NCI-H146 treated with DMSO at 0.1 percent for 48 hours (cell line): Measurements from ENCODE around the gene ARMC12.
A peak's percentile ranks its signal among the peaks of the same experiment; 100 is the strongest.
"Not testable (repeated sequence)": the region's sequence is repeated elsewhere in the genome, so short reads cannot be mapped to it uniquely, and the experiment has no call there.

Source experiments
- DNase-seq: peaks from one replicate; lab custom pipeline; 2025; ENCODE audit not compliant: unreplicated experiment; lab: John Stamatoyannopoulos, UW

The ARMC12 gene, protein sequence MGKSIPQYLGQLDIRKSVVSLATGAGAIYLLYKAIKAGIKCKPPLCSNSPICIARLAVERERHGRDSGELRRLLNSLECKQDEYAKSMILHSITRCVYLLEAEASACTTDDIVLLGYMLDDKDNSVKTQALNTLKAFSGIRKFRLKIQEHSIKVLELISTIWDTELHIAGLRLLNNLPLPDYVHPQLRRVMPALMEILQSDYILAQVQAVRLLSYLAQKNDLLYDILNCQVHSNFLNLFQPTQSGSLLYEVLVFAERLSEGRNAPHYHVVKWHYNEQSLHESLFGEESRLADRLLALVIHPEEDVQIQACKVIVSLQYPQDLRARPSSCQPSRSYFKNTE

GRCh38 chr6:35736982-35737412 is at the start of gene ARMC12:
TSS of gene ARMC12 (plus strand) at chr6:35737032. CDS start at chr6:35737109, 77 bp downstream.
- no peak for DNase-seq

DNA sequence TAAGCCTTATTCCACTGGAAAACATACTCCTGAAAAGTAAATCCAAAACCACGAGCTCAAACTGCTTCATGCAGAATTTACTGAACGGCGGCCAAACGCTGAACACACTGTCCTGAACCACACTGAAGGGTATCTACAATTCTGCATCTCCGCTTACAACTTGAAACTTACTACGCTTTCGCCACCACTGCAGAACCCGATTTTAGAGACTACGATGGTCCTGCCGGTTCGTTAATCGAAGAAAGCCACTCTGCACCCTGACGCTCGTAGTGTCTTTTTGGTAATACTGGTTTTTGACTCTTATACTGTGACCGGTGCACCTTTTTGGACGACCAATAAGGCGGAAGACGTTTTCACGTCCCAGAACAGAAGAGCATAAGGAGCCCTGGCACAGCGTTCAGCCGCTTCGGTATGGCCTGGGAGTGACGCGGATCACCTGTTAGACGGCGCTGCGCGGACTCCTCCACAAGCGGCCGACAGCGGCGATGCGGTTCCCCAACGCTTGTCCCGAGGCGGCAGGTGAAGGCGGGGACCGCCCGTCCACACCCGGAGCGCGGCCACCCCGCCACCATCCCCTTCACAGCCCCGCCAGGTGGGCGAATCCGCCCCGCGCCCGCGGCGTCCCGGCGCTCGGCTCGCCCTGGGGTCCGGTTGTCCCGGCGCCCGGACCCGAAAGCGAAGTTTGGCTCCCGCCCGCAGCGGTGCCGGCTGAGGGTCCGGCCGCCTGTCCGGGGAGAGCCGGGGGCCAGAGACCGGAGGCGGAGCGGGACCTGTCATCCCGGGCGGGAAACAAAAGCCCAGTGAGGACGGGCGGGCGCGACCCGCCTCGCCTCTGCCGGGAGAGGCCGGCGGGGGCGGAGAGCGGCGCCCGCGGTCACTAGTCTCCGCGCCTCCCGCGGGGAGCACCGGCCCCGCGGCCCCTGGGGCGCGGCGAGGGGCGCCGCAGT is 48.9 kb upstream of the ARMC12 start:
- peak; percentile 7 for DNase-seq

DNA sequence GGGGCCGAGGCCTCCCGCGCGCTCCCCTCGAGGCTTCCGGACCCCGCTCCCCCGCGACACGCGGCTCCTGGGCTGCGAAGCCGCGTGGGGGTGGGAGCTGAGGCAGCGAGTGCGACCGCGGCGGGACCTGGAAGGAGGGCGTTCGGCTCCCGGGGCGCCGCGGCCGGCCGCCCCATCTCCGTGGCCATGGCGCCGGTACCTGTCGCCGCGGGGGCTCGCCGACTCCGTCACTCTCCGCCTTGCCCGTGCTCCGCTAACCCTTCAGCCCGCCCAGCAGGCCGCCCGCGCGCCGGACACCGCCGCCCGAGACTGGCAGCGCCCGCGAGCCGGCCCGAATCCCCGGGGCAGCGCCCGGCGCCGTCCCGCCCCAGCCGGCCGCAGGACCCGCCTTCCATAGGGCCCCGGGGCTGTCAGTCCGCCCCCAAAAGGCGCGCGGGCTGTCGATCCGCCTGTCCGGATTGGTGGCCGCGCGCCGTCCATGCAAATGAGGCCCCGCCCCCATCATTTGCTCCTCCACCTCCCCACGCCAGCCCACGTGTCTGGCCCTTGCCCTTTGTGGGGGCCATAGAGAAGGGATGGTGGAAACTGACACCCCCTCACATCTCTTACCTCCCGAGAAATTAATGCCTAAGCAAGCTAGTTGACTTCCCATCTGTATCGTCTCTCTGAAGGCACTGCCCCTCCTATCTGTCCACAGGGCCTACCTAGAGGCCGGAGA is 48.1 kb upstream of the ARMC12 start, which contains the start of gene FKBP5:
Gene FKBP5 (minus strand): TSS at position 311 of the 718 bp plus-strand sequence. CDS start 46,091 bp downstream, outside the sequence.
- DNase-seq: peak; percentile 73

DNA sequence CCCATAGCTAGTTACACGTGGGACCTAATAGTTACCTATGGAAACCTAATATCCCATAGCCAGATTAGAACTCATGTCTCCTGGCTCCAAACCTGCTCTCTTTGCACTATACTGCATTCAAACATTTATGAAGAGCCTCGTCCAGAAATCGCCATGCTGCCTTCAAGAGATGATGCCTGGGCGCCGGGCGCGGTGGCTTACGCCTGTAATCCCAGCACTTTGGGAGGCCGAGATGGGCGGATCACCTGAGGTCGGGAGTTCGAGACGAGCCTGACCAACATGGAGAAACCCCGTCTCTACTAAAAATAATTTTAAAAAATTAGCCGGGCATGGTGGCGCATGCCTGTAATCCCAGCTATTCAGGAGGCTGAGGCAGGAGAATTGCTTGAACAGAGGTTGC is 46.8 kb upstream of the ARMC12 start:
- DNase-seq: not testable (repeated sequence)

GRCh38 chr6:35690484-35690883 is 46.3 kb upstream of the ARMC12 start:
- no peak for DNase-seq

GRCh38 chr6:35691027-35691824 is 45.6 kb upstream of the ARMC12 start:
- no peak for DNase-seq

DNA sequence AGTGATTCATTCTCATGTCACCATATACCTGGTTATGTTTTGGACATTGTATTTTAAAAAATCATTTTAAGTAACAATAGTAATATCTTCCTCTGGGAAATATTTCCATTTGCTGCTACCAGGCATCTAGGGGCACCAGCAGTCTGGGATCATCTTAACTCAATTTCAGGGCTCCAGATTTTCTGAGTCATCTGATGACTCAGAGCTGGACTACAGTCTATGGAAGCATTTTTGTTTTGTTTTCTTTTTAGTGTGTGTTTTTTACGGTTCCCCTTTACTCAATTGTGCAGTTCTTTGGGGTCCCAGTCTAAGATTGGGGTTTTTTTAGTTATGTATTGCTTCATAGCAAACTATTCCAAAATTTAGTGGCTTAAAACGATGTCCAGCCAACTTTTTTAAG is 42.4 kb upstream of the ARMC12 start:
- no peak for DNase-seq

DNA sequence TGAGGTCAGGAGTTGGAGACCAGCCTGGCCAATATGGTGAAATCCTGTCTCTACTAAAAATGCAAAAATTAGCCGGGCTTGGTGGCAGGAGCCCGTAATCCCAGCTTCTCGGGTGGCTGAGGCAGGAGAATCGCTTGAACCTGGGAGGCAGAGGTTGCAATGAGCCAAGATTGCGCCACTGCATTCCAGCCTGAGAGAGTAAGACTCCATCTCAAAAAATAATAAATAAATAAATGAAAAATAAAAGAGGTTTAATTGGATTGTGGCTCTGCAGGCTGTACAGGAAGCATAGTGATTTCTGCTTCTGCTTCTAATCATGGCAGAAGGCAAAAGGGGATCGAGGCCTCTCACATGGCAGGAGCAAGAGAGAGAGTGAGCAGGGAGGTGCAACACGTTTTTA is 38.4 kb upstream of the ARMC12 start:
- DNase-seq: not testable (repeated sequence)

GRCh38 chr6:35698858-35699257 is 38.0 kb upstream of the ARMC12 start:
- DNase-seq: no peak

DNA sequence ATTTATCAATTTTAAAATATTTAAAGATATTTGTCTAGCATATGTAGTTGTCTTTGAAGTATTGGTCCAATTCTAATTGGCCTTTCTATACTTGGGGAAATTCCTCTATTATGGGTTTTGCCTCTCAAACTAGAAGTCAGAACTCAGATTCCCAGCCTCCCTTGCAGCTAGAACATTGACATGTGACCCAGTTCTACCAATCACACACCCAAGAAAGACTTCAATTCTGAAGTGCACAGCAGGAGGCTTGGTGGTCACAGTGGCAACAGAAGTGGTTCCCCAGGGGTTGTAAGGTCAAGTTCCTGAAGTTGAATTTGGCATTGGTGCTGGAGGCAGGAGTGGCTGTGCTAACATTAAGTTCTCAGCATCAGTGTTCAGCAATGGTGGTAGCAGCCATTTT is 33.3 kb upstream of the ARMC12 start:
- DNase-seq: no peak

DNA sequence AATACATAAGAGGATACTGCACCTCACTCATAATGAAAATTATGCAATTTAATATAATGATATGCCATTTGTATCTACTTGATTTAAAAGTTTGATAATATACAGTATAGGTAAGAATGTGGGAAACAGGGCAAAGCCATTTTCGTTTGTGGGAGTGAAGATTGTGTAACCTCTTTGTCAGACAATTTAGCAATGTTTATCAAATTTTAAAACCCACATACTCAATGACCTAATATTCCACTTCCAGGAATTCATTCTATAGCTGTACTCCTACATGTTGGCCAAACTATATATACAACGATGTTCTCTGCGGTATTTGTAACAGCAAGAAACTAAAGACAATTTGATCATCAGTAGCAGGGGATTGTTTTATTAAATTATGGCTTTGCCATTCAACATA is 30.4 kb upstream of the ARMC12 start:
- no peak for DNase-seq

DNA sequence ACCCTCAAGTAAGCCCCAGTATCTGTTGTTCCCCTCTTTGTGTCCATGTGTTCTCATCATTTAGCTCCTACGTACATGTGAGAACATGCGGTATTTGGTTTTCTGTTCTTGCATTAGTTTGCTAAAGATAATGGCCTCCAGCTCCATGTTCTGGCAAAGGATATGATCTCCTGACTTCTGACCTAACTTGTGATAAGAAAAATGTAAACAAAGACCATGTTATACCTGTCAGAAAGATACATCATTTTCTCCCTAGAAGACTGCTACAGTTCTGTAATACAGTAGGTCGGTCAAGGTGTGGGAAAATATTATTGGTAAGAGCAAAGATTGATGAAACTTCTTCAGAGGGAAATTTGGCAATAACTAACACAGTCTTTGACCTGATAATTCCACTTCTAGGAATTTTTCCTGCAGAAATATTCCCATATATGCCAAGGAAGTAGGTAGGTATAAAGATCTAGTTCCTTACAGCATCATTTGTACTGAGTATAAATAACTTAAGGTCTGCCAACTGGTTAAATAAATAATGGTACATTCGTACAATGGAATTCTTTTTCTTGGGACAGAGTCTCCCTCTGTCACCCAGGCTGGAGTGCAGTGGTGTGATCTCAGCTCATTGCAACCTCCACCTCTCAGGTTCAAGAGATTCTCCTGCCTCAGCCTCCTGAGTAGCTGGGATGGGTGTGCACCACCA is 29.0 kb upstream of the ARMC12 start:
- DNase-seq: no peak

- DNase-seq: no peak
Measured at GRCh38 chr6:35708585-35708984, 28.2 kb upstream of the ARMC12 start.

DNA sequence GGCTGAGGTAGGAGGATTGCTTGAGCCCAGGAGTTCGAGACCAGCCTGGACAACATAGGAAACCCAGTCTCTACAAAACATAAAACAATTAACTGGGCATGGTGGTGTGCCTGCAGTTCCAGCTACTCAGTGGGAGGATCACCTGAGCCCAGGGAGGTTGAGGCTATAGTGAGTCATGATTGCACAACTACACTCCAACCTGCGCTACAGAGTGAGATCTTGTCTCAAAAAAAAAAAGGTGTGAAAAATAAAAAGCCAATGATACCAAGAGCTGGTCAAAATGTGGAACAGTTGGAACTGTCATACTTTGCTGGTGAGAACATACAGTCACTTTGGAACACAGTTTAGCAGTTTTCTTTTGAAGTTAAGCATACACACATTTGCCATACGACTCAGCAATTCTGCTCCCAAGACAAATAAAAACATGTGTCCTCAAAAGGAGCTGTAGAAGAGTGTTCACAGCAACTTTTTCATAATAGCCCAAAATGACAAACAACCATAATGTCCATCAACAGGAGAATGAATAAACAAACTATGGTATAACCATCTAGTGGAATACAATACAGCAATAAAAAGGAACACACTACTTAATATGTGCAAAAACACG is 26.5 kb upstream of the ARMC12 start:
- no peak for DNase-seq

- no peak for DNase-seq
Measured at GRCh38 chr6:35711731-35712130, 25.1 kb upstream of the ARMC12 start.

- DNase-seq: no peak
Measured at GRCh38 chr6:35713006-35713767, 23.6 kb upstream of the ARMC12 start.

GRCh38 chr6:35716798-35717197 is 20.0 kb upstream of the ARMC12 start:
- no peak for DNase-seq
